ENCODE data around the gene SLC7A6OS.

- TF ChIP-seq MAX (IDR thresholded peaks at IDR 0.05; ENCODE audit: low read depth, low read length) (no peak), CTCF (IDR thresholded peaks at IDR 0.05; ENCODE audit: low read depth, low read length) (no peak), POLR2A (IDR thresholded peaks at IDR 0.05; ENCODE audit: extremely low read depth, insufficient read length) (no peak)
These were observed 42.6 kb upstream of the SLC7A6OS start for GRCh38 chr16:68353366-68353765.
